Body of pancreas (tissue), 4 donors: ENCODE results near the gene DDX39B. TPM values are rescaled to one million over a fixed set of nuclear protein-coding genes. Genes with fewer than 3 reads are reported as not detected.
"Not testable (repeated sequence)": the region's sequence is repeated elsewhere in the genome, so short reads cannot be mapped to it uniquely, and the experiment has no call there.

ENCODE experiments used
- ATAC-seq: fragments of 150-250 bp; one replicate; pipeline ENCODE4 v1.9.1; 2016
- DNase-seq, 4 donors: peaks; one replicate each; pipeline ENCODE4 v3.0.0-alpha.2; 2019
- H3K27ac ChIP-seq, 4 donors: fragments of 200-600 bp; sonication (generic); 1 replicate in 3 of 4; 2 replicates in 1 of 4; pipeline versions ENCODE4 v1.5.1 to v1.6.1; 2016 to 2019; ENCODE audit warnings: mild to moderate bottlenecking in 1 of 4, mixed read lengths in 1 of 4, moderate library complexity in 1 of 4
- H3K27me3 ChIP-seq, 2 donors: fragments of 200-600 bp; sonication (generic); one replicate each; pipeline ENCODE4 v1.6.0; 2016; ENCODE audit warnings: mild to moderate bottlenecking in 1 of 2
- H3K36me3 ChIP-seq, 2 donors: fragments of 200-600 bp; sonication (generic); replicated peaks in 1 of 2; 2 replicates each; pipeline ENCODE4 v1.5.1; 2016; ENCODE audit warnings: low read depth in 2 of 2; ENCODE audit not compliant: insufficient read depth in 1 of 2
- H3K4me1 ChIP-seq: fragments of 200-600 bp; sonication (generic); one replicate; pipeline ENCODE4 v1.6.0; 2016
- H3K4me3 ChIP-seq, 2 donors: fragments of 200-600 bp; sonication (generic); 1 replicate in 1 of 2; 2 replicates in 1 of 2; pipeline ENCODE4 v1.5.1; 2016 to 2019
- H3K9me3 ChIP-seq, 3 donors: fragments of 200-600 bp; sonication (generic); 1 replicate in 2 of 3; 2 replicates in 1 of 3; pipeline ENCODE4 v1.5.1; 2016
- CTCF ChIP-seq, 7 experiments: fragments of 450-650 bp in 4 of 7; fragments of 200-600 bp in 3 of 7; sonication (generic) in 3 of 7; IDR thresholded peaks; one replicate each; pipeline ENCODE4 v1.5.1; 2016 to 2019; ENCODE audit warnings: antibody characterized with exemption in 7 of 7
- POLR2A ChIP-seq, 3 donors: fragments of 450-650 bp; IDR thresholded peaks; one replicate each; pipeline ENCODE4 v1.6.1; 2016; ENCODE audit warnings: antibody characterized with exemption in 3 of 3, mild to moderate bottlenecking in 2 of 3
- WGBS, 2 donors: methylation state at CpG; one replicate each; pipeline ENCODE4 v1.1.5; 2017; 5-methylcytosine and 5-hydroxymethylcytosine counted together
- intact Hi-C: fragments of 100-400 bp; cut with DNase I; formaldehyde crosslinking; loops from one replicate; pipeline ENCODE4 v1.15.1; 2023
- total RNA-seq, 2 donors: library from RNA; depleted of rRNA; stranded (reverse); fragments of >200 nt; gene quantifications; one replicate each; pipeline ENCODE4 v1.1.0, GENCODE V29; 2016

Gene DDX39B
- total RNA-seq, 2 donors from 2014 or later: 132 to 260 TPM

DNA sequence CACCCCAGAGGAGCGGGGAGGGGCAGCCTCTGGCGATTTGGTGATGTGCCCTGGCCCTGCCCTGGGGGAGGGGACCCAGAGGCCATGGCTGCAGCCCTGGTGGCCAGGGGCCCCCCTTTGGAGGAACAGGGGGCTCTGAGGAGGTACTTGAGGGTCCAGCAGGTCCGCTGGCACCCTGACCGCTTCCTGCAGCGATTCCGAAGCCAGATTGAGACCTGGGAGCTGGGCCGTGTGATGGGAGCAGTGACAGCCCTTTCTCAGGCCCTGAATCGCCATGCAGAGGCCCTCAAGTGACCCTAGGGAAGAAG is 16.5 kb upstream of the DDX39B start:
- no peaks in the 10 kb centered on the region for H3K27me3 ChIP-seq
- no peak overlapping the region for H3K4me3 ChIP-seq
- H3K36me3 ChIP-seq: peaks cover 10 to 11% of the 10 kb centered on the region in 2 donors
- no peak for ATAC-seq
- H3K4me1 ChIP-seq: peaks cover 9% of the 10 kb centered on the region
- intact Hi-C loops: no loop called here
- WGBS, 2 donors: 80 to 84% methylated on average over 4 to 8 of the region's 8 CpGs
- TF ChIP-seq POLR2A (IDR thresholded peaks at IDR 0.05) (no peak), CTCF (IDR thresholded peaks at IDR 0.05) (no peak)
- DNase-seq: no peak
- no peak overlapping the region for H3K27ac ChIP-seq
- no peaks in the 10 kb centered on the region for H3K9me3 ChIP-seq

- DNase-seq (no peak), ATAC-seq (no peak)
- TF ChIP-seq POLR2A (IDR thresholded peaks at IDR 0.05): no peak
- no peak for TF ChIP-seq CTCF (IDR thresholded peaks at IDR 0.05)
- Histone ChIP-seq H3K27me3 (no peaks in the 10 kb centered on the region), H3K27ac (no peak overlapping the region), H3K36me3 (peaks cover 10 to 11% of the 10 kb centered on the region in 2 donors), H3K4me1 (peaks cover 13% of the 10 kb centered on the region), H3K9me3 (no peaks in the 10 kb centered on the region), H3K4me3 (no peak overlapping the region)
- intact Hi-C loops: no loop called here
- 72 to 89% methylated on average over 20 to 24 of the region's 24 CpGs for WGBS, 2 donors
Measured at GRCh38 chr6:31557443-31558317, 15.9 kb upstream of the DDX39B start.

- Histone ChIP-seq H3K9me3 (no peaks in the 10 kb centered on the region), H3K36me3 (peaks cover 10 to 11% of the 10 kb centered on the region in 2 donors), H3K27me3 (no peaks in the 10 kb centered on the region), H3K27ac (no peak overlapping the region), H3K4me3 (no peak overlapping the region), H3K4me1 (peaks cover 13% of the 10 kb centered on the region)
- 66 to 78% methylated on average over 3 of the region's 3 CpGs for WGBS, 2 donors
- DNase-seq (no peak), ATAC-seq (no peak)
- TF ChIP-seq CTCF (IDR thresholded peaks at IDR 0.05) (no peak), POLR2A (IDR thresholded peaks at IDR 0.05) (no peak)
- intact Hi-C loops: no loop called here
Measured at GRCh38 chr6:31556307-31556706, 14.5 kb upstream of the DDX39B start.

GRCh38 chr6:31551371-31551770 is 9.6 kb upstream of the DDX39B start:
- intact Hi-C loops, H3K36me3 ChIP-seq, ATAC-seq, H3K27me3 ChIP-seq, H3K9me3 ChIP-seq, H3K4me3 ChIP-seq, H3K27ac ChIP-seq: not testable (repeated sequence)
- peak in 3 of 4 donors; percentile 54 to 70 (median 66) for DNase-seq
- peak in 4 of 7 experiments; percentile 15 to 53 (median 36) for TF ChIP-seq CTCF (IDR thresholded peaks at IDR 0.05)
- 43 to 54% methylated on average over 5 of the region's 5 CpGs for whole genome bisulfite sequencing, 2 donors
- H3K4me1 ChIP-seq: peaks cover 29% of the 10 kb centered on the region

DNA sequence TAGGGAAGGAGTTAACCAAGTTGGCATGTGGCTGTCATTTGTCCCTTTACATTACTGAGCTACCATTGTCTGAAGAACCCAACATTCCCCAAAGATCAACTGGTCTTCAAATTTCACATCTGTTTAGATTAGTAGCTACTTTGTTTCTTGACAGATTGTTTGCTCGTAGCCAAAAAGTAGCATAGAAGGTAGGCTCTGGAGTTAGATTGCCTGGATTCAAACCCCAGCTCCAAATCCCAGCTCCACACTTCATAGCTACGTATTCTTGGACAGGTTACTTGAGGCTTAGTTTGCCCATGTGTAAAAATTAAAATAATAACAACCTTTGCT is 6.7 kb upstream of the DDX39B start:
- H3K9me3 ChIP-seq: no peaks in the 10 kb centered on the region
- H3K36me3 ChIP-seq: peaks cover 0 to 3% of the 10 kb centered on the region in 2 donors
- WGBS, 2 donors: 89 to 97% methylated on average over 2 of the region's 2 CpGs
- intact Hi-C loops: loop anchor here (5.0 kb wide), 1 partner anchor 49 kb away; no protein-coding TSS in a partner anchor
- H3K4me3 ChIP-seq: no peak overlapping the region
- H3K4me1 ChIP-seq: peaks cover 29% of the 10 kb centered on the region
- TF ChIP-seq CTCF (IDR thresholded peaks at IDR 0.05) (no peak), POLR2A (IDR thresholded peaks at IDR 0.05) (no peak)
- no peak for DNase-seq
- peak overlapping the region in 1 of 4 donors; percentile 85 for H3K27ac ChIP-seq
- no peaks in the 10 kb centered on the region for H3K27me3 ChIP-seq
- ATAC-seq: no peak
